Measurements from ENCODE around the gene RASGRF2. TPM values are rescaled to one million over a fixed set of nuclear protein-coding genes. Genes with fewer than 3 reads are reported as not detected.

Gene RASGRF2
- total RNA-seq, 2 donors from 2014 or later, result 6.9 to 13.9 TPM

GRCh38 chr5:81191726-81192372 is 231.7 kb downstream of the RASGRF2 start:
- H3K27me3 ChIP-seq (replicated peaks; ENCODE audit: insufficient read depth), result no peaks in the 10 kb centered on the region
- no peak overlapping the region for H3K4me3 ChIP-seq
- no peaks in the 10 kb centered on the region for H3K36me3 ChIP-seq
- TF ChIP-seq, protein P1, sequence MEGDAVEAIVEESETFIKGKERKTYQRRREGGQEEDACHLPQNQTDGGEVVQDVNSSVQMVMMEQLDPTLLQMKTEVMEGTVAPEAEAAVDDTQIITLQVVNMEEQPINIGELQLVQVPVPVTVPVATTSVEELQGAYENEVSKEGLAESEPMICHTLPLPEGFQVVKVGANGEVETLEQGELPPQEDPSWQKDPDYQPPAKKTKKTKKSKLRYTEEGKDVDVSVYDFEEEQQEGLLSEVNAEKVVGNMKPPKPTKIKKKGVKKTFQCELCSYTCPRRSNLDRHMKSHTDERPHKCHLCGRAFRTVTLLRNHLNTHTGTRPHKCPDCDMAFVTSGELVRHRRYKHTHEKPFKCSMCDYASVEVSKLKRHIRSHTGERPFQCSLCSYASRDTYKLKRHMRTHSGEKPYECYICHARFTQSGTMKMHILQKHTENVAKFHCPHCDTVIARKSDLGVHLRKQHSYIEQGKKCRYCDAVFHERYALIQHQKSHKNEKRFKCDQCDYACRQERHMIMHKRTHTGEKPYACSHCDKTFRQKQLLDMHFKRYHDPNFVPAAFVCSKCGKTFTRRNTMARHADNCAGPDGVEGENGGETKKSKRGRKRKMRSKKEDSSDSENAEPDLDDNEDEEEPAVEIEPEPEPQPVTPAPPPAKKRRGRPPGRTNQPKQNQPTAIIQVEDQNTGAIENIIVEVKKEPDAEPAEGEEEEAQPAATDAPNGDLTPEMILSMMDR (IDR thresholded peaks at IDR 0.05), result no peak
- no peak for DNase-seq (ENCODE audit: low spot score)
- peaks cover 3 to 9% of the 10 kb centered on the region in 2 donors for H3K4me1 ChIP-seq (ENCODE audit: control insufficient read depth in 1 of 2, low read depth in 2 of 2)
- no peak for ATAC-seq (ENCODE audit: insufficient number of reproducible peaks, low FRiP score, low read depth)
- H3K27ac ChIP-seq, result no peak overlapping the region
- no peaks in the 10 kb centered on the region for H3K9me3 ChIP-seq

DNA sequence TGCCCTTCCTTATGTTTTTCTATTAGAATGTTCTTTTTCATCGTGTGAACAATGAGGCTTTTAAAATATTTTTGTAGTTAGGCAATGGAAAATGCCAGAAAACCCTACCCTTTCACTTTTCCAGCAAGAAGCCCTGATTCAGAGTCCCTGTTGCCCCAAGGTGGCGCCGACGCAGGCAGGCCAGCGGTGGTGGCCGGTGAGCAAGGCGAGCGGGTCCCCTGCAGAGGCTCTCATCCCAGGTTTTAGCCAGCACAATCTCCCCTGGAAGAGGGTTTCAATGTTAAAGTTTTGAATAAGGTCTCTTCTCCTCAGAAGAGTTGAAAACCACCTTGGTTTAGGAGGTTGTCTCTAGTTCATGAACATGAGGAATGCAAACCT is 232.2 kb downstream of the RASGRF2 start:
- Histone ChIP-seq H3K4me1 (ENCODE audit: control insufficient read depth in 1 of 2, low read depth in 2 of 2) (peaks cover 3 to 9% of the 10 kb centered on the region in 2 donors), H3K36me3 (no peaks in the 10 kb centered on the region), H3K27ac (no peak overlapping the region), H3K9me3 (no peaks in the 10 kb centered on the region), H3K27me3 (replicated peaks; ENCODE audit: insufficient read depth) (no peaks in the 10 kb centered on the region), H3K4me3 (no peak overlapping the region)
- no peak for DNase-seq (ENCODE audit: low spot score)
- no peak for ATAC-seq (ENCODE audit: insufficient number of reproducible peaks, low FRiP score, low read depth)
- TF ChIP-seq, protein P1 (IDR thresholded peaks at IDR 0.05), result no peak

GRCh38 chr5:81194633-81195334 is 234.6 kb downstream of the RASGRF2 start:
- peaks cover 3 to 9% of the 10 kb centered on the region in 2 donors for H3K4me1 ChIP-seq (ENCODE audit: control insufficient read depth in 1 of 2, low read depth in 2 of 2)
- no peaks in the 10 kb centered on the region for H3K27me3 ChIP-seq (replicated peaks; ENCODE audit: insufficient read depth)
- no peaks in the 10 kb centered on the region for H3K36me3 ChIP-seq
- TF ChIP-seq, protein P1 (IDR thresholded peaks at IDR 0.05), result peak; percentile 86
- H3K4me3 ChIP-seq, result peak overlapping the region; percentile 32
- H3K9me3 ChIP-seq, result no peaks in the 10 kb centered on the region
- H3K27ac ChIP-seq, result no peak overlapping the region
- ATAC-seq (ENCODE audit: insufficient number of reproducible peaks, low FRiP score, low read depth) (no peak), DNase-seq (ENCODE audit: low spot score) (peak; percentile 39)

DNA sequence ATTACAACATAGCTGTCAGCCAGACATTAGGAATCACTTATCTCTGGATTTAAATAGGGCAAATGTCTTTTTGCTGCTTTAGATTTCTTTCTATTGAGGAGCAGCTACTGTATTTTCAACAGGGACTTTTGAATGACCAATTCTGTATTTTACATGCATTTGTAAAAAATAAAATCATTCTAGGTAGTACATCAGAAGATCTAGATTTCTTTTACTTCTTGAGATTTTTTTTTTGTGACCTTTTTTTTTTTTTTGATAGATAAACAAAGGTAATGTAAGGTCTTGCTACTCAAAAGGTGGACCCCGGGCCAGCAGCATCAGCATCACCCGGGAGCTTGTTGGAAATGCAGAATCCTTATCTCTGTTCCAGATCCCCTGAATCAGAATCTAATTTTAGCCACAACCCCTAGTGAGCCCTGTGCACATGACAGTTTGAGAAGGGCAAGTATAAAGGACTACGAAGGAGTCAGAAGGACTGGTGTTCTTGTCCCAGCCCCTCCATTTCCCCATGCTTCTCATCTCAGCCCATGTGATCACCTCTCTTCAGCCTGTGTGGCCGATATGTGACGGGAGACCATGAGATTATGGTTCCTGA is 235.3 kb downstream of the RASGRF2 start:
- H3K4me3 ChIP-seq, result peak overlapping the region; percentile 32
- DNase-seq (ENCODE audit: low spot score) (no peak), ATAC-seq (ENCODE audit: insufficient number of reproducible peaks, low FRiP score, low read depth) (no peak)
- H3K27ac ChIP-seq, result no peak overlapping the region
- peaks cover 3 to 9% of the 10 kb centered on the region in 2 donors for H3K4me1 ChIP-seq (ENCODE audit: control insufficient read depth in 1 of 2, low read depth in 2 of 2)
- no peaks in the 10 kb centered on the region for H3K36me3 ChIP-seq
- no peaks in the 10 kb centered on the region for H3K27me3 ChIP-seq (replicated peaks; ENCODE audit: insufficient read depth)
- H3K9me3 ChIP-seq, result no peaks in the 10 kb centered on the region
- TF ChIP-seq, protein P1 (IDR thresholded peaks at IDR 0.05), result no peak

GRCh38 chr5:81202655-81203054 is 242.5 kb downstream of the RASGRF2 start:
- DNase-seq (ENCODE audit: low spot score) (no peak), ATAC-seq (ENCODE audit: insufficient number of reproducible peaks, low FRiP score, low read depth) (no peak)
- TF ChIP-seq, protein P1 (IDR thresholded peaks at IDR 0.05), result no peak
- Histone ChIP-seq H3K4me3 (no peak overlapping the region), H3K36me3 (no peaks in the 10 kb centered on the region), H3K27me3 (replicated peaks; ENCODE audit: insufficient read depth) (no peaks in the 10 kb centered on the region), H3K4me1 (ENCODE audit: control insufficient read depth in 1 of 2, low read depth in 2 of 2) (no peaks in the 10 kb centered on the region), H3K9me3 (no peaks in the 10 kb centered on the region), H3K27ac (no peak overlapping the region)
